Epithelial cell of proximal tubule (primary cell): ENCODE results near the gene KCTD18. TPM values are rescaled to one million over a fixed set of nuclear protein-coding genes. Genes with fewer than 3 reads are reported as not detected.

Experiments used
- DNase-seq: peaks from one replicate; pipeline ENCODE4 v3.0.0-alpha.2; 2011; ENCODE audit warnings: low read depth
- H3K4me3 ChIP-seq: 2 replicates; pipeline ENCODE4 v1.5.1; 2011; ENCODE audit warnings: low read depth, mild to moderate bottlenecking, low read length
- total RNA-seq: library from RNA; depleted of rRNA; stranded (reverse); fragments of >200 nt; gene quantifications from 2 replicates; pipeline ENCODE4 v1.2.3, GENCODE V29; 2015
- TF ChIP-seq, protein P1 (sequence below): conservative IDR thresholded peaks from 2 replicates; pipeline ENCODE4 v1.5.1; 2012; ENCODE audit warnings: low read depth, mild to moderate bottlenecking, low read length

KCTD18 gene
- total RNA-seq, 1 donor from 2014 or later = 11.4 TPM

- no peak overlapping the region for H3K4me3 ChIP-seq
- DNase-seq = no peak
- TF ChIP-seq, protein P1, sequence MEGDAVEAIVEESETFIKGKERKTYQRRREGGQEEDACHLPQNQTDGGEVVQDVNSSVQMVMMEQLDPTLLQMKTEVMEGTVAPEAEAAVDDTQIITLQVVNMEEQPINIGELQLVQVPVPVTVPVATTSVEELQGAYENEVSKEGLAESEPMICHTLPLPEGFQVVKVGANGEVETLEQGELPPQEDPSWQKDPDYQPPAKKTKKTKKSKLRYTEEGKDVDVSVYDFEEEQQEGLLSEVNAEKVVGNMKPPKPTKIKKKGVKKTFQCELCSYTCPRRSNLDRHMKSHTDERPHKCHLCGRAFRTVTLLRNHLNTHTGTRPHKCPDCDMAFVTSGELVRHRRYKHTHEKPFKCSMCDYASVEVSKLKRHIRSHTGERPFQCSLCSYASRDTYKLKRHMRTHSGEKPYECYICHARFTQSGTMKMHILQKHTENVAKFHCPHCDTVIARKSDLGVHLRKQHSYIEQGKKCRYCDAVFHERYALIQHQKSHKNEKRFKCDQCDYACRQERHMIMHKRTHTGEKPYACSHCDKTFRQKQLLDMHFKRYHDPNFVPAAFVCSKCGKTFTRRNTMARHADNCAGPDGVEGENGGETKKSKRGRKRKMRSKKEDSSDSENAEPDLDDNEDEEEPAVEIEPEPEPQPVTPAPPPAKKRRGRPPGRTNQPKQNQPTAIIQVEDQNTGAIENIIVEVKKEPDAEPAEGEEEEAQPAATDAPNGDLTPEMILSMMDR = no peak
Observed at GRCh38 chr2:200490001-200490400, 19.9 kb downstream of the KCTD18 start.

DNA sequence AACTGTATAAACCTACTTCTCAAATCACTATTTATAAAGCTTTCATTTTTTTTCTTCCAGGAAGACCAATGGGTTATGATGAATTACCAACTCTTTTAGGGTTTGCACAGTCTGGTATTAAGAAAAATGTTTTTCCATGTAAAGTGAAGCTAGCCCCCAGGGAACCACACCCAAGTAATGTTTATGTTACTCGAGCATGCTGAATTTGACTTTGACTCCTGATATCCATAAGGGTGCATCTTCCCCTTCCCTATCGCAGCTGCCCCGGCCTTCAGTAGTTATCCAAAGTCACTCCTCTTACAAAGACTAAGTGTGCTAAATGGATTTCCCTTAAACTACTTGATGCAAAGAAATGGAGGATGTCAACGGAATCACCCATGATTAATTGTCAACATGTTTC lies 21.7 kb downstream of the KCTD18 start:
- DNase-seq = no peak
- no peak overlapping the region for H3K4me3 ChIP-seq
- TF ChIP-seq, protein P1 = no peak

- TF ChIP-seq, protein P1 = no peak
- no peak overlapping the region for H3K4me3 ChIP-seq
- no peak for DNase-seq
Observed at GRCh38 chr2:200486529-200486928, 23.3 kb downstream of the KCTD18 start.

DNA sequence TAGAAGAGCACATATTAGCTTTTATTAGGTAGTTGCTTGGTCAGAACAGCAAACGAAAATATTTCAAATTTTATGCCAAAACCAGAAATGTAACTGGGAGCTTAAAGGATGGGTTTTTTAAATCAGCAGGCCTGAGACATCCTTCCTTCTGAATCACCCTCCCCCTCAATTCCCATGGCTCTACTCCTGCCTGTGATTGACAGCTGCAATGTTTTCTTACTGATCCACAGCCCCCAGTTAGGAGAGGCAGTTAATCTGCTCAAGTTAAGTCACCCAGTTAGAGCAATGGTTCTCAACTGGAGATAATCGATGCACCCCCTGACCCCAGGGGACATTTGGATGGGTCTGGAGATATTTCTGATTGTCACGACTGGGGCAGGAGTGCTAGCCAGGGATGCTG lies 24.9 kb downstream of the KCTD18 start:
- TF ChIP-seq, protein P1 = no peak
- no peak for DNase-seq
- H3K4me3 ChIP-seq = no peak overlapping the region

- TF ChIP-seq, protein P1 = peak; percentile 69
- DNase-seq = no peak
- no peak overlapping the region for H3K4me3 ChIP-seq
Observed at GRCh38 chr2:200483729-200484198, 26.1 kb downstream of the KCTD18 start.

DNA sequence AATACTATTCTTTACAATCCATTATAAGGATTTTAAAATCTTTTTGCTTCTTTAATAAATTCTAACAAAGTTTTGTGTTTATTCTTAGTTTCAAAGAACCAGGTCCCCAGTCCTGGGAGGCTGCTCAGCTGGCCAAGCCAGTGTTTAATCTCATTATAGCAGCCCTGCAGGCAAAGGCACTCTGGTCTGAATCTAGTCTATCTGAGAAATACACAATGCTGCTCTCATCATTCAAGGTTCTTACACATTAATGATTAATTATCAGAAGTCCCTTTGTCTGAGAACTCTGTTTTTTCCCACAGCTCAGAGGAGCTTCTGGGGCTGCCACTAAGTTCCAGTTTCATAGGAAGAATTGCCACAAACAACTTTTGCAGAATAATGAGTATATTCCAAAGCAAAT lies 27.7 kb downstream of the KCTD18 start:
- TF ChIP-seq, protein P1 = no peak
- no peak overlapping the region for H3K4me3 ChIP-seq
- DNase-seq = no peak

GRCh38 chr2:200479692-200480265 lies 30.1 kb downstream of the KCTD18 start:
- no peak for DNase-seq
- H3K4me3 ChIP-seq = no peak overlapping the region
- TF ChIP-seq, protein P1 = no peak
